CD1c-positive myeloid dendritic cell (primary cell): ENCODE measurements around the gene SLCO1C1.
A peak's percentile ranks its signal among the peaks of the same experiment; 100 is the strongest.
"Not testable (repeated sequence)": the region's sequence is repeated elsewhere in the genome, so short reads cannot be mapped to it uniquely, and the experiment has no call there.

Experiments used
- DNase-seq: peaks from one replicate; pipeline ENCODE4 v3.0.0-alpha.2; 2016; ENCODE audit errors: extremely low spot score

SLCO1C1 gene, protein sequence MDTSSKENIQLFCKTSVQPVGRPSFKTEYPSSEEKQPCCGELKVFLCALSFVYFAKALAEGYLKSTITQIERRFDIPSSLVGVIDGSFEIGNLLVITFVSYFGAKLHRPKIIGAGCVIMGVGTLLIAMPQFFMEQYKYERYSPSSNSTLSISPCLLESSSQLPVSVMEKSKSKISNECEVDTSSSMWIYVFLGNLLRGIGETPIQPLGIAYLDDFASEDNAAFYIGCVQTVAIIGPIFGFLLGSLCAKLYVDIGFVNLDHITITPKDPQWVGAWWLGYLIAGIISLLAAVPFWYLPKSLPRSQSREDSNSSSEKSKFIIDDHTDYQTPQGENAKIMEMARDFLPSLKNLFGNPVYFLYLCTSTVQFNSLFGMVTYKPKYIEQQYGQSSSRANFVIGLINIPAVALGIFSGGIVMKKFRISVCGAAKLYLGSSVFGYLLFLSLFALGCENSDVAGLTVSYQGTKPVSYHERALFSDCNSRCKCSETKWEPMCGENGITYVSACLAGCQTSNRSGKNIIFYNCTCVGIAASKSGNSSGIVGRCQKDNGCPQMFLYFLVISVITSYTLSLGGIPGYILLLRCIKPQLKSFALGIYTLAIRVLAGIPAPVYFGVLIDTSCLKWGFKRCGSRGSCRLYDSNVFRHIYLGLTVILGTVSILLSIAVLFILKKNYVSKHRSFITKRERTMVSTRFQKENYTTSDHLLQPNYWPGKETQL

DNA sequence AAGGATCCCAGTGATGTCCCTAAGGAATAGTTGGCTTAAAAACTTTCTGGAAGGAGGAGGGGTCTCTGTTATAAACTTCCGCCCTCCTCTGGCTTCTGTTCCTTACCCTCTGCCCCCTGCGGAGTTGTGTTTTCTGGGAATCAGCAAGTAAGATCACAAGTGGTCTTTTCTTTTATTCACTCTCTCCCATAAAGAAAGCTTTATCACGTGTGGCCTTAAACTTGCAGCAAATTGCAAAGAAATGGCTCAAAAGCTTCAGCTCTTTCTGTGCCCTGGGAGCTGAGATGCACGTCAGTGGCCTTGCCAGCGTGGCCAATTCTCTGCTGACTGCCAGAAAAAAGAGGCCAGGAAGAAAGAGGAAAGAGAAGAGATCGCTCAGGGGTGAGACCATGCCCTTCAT lies at the start of gene SLCO1C1:
Gene SLCO1C1 (plus strand): TSS at position 101 of the 400 bp plus-strand sequence. CDS start 4,245 bp downstream, outside the sequence.
- no peak for DNase-seq

DNA sequence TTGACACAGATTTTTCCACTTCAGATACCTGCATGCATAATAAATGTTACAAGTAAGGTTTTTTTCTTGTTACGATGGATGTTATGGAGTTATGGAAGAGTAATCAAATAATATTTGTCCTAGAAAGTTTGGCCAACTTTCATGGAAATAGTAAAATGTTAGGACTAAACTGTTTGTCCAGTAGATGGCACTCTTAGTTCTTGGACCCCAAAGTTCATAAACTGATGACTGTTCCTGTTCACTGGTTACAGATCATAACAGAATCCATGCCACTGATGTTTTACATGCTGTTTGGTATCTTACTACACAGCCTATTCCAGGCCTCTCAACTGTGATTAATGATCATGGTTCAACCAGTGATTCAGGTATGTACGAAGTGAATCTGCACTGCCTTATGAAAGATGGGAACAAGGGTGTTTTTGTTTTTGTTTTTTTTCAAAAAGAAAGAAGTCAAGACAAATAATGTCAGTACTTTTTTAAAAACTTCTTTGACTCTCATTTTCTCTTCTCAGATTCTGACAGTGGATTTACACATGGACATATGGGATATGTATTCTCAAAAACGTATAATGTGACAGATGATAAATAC lies 48.8 kb upstream of the SLCO1C1 start:
- peak; percentile 9 for DNase-seq

DNA sequence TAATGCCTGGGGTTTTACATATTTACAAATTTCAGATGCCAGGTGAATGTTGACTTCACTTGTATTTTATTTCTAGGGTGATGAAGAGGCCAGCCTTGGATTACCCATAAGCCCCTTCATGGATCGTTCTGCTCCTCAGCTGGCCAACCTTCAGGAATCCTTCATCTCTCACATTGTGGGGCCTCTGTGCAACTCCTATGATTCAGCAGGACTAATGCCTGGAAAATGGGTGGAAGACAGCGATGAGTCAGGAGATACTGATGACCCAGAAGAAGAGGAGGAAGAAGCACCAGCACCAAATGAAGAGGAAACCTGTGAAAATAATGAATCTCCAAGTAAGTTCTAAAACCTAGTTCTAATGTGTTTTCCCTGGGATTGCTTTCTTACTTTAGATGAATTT lies 41.3 kb upstream of the SLCO1C1 start:
- DNase-seq, result no peak

DNA sequence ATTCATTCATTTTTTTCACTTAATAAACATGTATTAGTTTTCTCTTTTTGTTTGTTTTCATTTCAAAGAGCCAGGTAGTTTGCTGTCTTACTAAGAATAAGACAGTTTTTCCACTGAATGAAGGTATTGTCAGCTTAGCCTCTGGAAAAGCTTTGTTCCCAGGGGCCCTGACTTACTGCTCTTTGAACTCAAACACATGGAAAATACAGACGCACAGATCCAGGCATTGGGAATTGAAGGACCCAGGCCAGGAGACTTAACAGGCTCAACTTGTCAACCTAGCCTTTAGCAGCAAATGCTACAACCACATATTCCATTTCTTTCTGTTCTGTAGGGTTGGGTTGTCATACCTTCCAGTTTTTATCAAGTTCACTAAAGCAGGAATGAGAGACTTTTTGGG lies 38.5 kb upstream of the SLCO1C1 start:
- DNase-seq, result no peak

DNA sequence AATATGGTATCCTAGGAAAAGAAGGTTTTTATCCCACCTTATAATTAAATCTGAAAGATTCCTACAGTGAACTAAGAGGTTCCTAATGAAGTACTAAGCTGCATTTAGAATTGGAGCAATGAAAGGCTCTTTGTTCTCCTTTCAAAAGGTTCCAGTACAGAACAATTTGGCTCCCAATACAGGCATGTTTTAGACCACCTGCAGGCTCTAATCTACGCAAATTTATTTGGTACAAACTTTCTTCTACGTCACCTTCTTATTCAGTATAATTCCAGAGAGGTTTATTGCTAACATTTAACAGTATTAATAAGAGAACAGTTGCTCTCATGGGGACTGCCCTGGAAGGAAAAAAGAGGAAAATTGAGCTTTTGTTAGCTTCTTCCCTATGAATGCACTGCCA lies 37.6 kb upstream of the SLCO1C1 start:
- DNase-seq, result no peak

DNA sequence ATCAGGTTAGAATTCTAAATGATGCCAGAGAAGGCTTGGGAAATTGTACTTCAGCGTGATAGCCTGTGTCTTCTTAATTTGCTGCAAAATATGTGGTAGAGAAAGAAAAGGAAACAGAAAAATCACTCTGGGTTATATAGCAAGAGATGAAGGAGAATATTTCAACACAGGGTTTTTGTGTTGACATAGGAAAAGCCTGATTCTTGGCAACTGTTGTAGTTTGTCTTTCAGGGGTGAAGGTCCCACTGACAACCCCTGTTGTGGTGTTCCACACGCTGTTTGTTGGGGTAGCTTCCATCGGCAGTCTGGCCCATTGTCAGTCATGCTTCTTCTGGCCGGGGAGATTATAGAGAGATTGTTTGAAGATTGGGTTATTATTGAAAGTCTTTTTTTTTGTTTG lies 13.8 kb upstream of the SLCO1C1 start:
- DNase-seq, result no peak

DNA sequence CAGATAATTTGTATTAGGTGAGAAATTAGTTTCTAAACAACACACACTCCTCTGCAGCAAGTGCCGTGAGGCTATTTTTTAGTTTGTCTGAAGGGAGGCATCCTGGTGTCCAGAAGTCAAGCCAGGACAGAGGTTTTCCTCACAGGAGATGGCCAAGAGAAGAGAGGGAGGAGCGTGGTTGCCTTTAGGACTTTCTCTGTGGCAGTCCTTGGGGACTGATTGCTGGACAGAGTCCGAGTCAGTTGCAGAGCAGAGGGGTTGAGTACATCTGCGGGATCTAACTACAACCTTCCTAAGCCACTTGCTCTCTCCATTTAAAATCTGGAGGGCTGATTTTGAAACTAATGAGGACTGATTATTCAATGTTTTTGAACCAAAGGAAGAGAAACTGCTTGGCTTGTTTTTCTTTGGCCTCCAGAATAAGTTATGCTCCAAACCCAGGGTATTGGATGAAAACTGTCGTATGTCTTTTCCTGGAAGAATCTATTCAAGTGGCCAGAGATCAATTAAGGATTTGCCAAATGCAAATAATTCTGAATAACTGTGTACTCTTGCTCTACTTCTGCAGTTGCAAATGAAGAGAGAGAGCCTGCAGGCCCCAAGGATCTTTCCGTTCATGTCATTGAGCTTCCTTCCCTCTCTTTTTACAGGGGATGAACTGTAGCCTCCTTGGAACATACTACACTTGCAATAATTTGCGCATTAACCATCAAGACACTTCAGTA lies 1.2 kb downstream of the SLCO1C1 start:
- DNase-seq, result no peak

DNA sequence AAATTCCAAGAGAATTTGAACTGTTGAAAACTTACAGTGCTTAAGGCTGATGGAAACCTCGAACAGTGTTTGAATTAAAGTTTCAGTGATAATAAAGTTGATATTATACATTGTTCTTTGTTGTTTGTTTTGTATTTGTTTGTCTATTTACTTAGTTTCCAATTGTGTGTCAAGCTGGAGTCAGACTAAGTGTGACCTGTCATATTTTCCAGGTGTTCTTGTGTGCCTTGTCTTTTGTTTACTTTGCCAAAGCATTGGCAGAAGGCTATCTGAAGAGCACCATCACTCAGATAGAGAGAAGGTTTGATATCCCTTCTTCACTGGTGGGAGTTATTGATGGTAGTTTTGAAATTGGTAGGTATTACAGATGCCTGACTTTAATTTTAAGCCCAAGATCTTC lies 6.0 kb downstream of the SLCO1C1 start:
- DNase-seq, result no peak

DNA sequence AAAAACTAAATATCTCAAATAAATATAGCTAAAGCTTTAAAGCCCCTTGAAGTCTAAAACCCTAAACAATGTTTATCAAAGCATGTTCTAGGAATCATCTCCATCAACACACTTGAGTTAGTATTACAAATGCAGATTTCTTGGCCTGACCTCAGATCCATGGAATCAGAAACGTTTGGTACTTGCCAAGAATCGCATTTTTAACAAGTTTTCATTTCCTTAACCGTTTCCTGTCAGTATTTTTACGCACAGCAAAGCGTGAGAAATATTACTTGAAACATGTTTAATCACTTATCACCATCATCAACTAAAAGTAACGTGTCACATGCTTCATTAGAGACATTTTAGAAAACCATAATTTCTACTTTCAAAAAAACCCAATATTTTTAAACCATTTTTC lies 9.7 kb downstream of the SLCO1C1 start:
- DNase-seq, result no peak

DNA sequence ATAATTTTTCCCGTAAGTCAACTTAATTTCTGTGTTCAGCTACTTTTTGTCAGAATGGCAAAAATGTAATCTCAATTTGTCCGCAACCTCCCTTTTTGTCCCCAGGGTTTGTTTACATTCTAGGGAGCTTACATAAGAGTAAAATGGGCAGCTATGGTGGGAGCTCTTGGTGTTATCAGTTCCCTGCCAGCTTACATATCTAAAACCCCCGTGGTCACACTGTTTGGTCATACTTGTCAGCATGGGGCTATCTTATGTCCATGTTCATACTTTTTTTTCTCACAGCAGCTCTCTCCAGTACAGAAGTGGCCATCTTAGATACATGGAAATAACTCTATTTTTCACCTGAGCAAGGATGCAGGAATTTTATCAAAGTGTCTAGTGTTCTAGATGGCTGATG lies 16.7 kb downstream of the SLCO1C1 start:
- no peak for DNase-seq

DNA sequence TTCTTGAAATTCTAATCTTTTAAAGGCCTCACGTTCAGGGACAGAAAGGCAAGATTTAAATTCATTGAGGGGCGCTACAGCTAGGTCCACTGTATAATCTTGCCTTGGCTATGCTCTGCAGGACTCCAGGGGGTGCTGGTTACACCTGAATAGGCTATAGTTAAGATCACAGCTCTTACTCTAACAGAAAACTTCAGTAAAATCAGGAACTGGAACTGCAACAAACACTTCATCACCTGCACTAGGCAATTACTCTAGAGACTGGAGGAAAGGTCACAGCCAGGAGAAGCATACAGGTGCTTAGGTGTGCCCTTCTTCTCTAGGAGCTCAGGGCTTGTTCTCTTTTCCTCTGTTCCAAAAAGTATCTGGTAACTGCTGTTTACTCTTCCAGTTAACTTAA lies 20.9 kb downstream of the SLCO1C1 start:
- no peak for DNase-seq

DNA sequence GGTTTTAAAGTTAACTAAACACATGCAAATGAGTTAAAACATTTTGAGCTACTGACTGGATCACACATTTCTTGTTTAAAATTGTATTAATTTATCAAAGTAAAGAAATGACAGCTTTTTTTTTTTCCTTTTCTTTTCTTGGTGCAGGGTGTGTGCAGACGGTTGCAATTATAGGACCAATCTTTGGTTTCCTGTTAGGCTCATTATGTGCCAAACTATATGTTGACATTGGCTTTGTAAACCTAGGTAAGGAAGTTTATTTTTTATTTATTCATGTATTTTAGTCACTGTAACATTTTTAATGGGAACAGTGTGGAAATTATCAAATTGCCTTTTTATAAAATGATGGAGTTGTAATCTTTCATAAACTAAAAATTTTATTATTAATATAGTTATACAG lies 21.9 kb downstream of the SLCO1C1 start:
- no peak for DNase-seq

DNA sequence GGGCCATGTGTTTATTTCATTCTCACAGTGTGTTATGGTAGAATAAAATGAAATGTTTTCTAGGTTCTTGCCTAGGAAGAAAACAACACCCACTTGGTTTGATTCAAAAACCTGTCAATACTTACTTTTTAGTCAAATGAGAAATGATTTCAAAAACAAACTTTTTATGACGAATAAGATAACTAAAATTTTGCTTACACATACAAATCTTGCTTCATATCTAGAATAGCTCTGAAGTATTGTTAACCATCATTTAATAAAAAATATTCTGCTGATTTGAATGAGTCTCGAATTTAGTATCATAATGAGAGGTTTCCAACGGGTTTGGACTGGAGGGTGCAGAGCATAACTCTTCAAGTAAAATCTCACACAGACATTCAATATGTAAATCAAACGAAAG lies 23.2 kb downstream of the SLCO1C1 start:
- no peak for DNase-seq

DNA sequence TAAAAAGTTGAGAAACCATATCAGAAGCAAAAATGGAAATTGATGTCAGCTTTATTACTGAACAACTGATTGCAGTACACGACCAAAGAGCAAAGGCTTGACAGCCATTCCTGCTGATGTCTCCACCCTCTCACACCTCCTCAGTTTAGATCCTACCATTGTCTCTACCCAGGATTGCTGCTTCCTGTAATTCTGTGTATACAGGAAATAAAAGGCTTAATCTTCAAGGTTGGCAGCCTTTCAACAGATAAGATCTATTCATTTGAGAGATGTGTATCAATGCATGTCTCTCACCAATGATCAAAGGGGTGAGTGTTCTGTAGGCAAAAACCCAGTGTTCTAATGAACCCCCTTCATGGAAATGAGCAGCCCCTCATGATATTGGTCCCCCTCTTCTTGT lies 27.0 kb downstream of the SLCO1C1 start:
- DNase-seq, result no peak

DNA sequence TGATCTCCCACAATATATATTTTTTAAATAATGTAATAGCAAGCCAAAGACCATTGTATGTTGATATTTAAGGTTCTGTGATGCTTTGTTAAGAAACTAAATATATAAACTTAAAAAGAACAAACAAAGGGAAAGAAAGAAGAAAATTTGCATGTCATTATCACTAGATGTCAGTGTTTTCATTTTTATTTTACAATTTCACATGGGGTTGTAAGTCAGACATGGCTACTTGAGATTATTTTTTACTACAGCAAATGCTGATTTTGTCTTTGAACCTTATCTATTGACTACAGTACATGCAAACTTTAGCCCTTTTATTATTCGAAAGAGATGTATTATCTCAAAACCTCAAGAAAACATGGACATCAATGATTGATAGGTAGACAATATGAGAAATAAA lies 36.1 kb downstream of the SLCO1C1 start:
- no peak for DNase-seq

DNA sequence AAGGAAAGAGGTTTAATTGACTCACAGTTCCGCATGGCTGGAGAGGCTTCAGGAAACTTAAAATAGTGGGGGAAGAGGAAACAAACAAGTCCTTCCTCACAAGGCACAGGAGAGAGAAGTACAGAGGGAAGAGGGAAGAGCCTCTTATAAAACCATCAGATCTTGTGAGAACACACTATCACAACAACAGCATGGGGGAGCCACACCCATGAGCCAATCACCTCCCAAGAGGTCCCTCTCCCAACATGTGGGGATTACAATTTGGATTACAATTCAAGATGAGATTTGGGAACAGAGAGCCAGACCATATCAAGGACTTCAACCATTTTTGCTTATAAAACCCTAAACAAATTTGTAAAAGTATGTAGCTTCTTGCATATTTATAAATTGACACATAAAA lies 45.8 kb downstream of the SLCO1C1 start:
- no peak for DNase-seq

DNA sequence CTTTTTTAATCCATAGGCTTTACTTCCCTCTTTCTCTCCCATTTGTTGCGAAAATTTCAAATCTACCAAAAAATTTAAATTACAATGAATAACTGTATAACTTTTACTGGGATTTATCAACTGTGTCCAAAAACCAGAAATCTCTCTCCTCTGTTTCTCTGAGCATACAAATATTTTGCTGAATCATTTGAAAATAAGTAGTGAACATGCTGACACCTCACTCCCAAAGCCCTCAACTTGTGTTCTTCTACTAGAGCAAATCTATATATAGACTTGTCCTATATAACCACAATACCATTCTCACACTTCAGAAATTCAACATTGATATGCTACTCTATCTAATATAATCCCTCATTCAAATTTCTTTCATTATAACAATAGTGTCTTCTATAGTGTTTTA lies 53.1 kb downstream of the SLCO1C1 start:
- DNase-seq, result no peak

DNA sequence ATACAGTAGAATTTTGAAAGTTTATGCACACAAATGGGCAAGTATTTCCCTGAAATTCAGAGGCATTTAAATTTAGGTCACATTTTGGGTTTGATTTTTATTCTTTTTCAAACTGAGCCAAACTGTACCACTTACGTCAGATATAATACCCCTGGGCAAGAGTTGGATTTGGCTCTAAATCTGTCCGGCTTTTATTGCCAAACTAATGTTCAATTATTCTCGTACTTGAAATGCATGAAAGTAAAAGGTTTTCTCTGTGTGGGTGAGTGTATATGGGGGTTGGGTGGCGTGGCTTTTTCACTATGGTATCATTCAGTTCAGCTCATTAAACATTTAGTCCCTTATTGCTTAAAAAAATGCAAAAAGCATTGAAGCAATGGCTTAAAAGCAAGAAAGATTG lies 55.9 kb downstream of the SLCO1C1 start:
- DNase-seq, result no peak

DNA sequence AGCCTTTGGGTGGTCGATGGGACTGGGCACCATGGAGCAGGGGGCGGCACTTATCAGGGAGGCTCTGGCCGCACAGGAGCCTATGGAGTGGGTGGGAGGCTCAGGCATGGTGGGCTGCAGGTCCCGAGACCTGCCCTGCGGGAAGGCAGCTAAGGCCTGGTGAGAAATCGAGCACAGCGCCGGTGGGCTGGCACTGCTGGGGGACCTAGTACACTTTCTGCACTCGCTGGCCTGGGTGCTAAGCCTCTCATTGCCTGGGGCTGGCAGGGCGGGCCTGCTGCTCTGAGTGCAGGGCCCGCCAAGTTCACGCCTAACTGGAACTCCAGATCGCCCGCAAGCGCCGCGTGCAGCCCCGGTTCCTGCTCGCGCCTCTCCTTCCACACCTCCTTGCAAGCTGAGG lies 82.3 kb downstream of the SLCO1C1 start:
- no peak for DNase-seq

DNA sequence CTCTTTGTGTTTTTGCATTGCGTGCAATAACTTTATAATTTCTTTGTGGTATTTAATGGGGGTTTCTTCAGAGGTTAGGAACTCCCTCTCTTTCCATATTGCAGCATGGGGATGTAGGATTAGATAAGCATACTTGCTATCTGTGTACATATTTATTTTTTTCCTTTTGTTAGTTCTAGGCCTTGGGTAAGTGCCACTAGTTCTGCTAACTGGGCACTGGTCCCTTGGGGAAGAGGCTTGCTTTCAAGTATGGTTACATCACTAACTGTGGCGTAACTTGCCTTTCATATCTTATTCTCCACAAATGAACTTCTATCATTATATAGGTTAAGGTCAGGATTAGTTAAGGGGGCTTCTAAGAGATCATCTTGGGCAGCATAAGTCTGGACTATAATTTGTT lies 83.8 kb downstream of the SLCO1C1 start:
- no peak for DNase-seq

DNA sequence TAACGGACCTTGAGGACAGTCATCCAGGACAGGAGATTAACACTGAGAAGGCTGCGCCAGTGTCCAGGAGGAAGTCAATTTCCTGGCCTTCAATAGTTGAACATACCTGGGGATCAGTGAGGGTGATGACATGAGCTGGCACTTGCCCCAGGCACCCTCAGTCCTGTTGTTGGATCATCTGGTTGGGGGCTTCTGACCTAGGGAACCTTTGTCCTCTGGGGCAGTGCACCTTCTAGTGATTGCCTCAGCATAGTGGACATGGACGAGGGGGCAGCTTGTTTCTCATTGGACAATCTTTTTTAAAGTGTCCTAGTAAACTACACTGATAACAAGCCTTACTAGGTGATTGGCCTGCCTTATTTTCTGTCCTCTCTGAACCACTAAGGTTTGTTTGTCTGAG lies 84.8 kb downstream of the SLCO1C1 start:
- not testable (repeated sequence) for DNase-seq

DNA sequence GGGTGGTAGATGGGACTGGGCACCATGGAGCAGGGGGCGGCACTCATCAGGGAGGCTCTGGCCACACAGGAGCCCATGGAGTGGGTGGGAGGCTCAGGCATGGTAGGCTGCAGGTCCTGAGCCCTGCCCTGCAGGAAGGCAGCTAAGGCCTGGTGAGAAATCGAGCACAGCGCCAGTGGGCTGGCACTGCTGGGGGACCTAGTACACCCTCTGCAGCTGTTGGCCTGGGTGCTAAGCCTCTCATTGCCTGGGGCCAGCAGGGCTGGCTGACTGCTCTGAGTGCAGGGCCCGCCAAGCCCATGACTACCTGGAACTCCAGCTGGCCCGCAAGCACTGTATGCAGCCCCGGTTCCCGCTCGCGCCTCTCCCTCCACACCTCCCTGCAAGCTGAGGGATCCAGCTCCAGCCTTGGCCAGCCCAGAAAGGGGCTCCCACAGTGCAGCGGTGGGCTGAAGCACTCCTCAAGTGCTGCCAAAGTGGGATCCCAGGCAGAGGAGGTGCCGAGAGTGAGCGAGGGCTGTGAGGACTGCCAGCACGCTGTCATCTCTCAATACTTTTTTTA lies 88.7 kb downstream of the SLCO1C1 start:
- not testable (repeated sequence) for DNase-seq
